ENCODE results near the gene KANK4.

DNA sequence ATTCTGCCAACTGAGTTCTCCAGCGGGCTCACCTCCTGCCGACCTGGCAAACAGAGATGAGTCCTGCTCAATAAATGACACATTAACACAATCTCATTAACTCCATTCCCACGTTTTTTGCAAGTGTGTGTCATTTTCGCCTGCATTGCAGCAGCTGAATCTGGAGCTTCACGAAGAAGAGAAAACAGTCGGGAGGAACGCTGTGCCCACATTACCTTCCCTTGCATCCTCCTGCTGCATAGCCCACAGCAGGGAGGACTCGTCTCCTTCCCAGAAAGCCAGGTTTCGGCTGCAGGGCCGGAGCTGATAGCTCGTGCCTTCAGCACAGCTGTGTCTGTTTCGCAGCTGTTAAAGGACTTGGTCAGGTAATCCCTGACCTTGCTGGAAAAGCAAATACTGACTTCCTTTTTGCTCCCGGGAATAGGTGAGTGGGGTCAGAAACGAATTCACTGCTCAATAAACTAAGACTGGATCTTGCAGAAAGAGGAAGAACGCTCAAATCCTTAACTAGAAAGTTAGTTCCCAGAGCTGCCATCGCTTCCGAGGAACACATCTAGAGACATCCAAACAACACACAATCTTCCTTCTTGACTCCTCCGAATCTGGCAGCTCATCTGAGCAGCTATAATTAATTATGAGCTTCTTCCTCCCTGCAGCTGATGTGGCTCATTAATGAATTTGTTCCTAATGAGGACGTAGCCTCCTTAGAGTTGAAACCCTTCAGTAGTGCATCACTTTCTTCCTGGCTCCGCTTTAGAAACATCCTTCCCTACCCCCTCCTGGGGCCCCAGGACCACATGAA is 33.0 kb downstream of the KANK4 start:
- no peak for TF ChIP-seq EP300 (IDR thresholded peaks at IDR 0.05)
- TF ChIP-seq, protein P1, sequence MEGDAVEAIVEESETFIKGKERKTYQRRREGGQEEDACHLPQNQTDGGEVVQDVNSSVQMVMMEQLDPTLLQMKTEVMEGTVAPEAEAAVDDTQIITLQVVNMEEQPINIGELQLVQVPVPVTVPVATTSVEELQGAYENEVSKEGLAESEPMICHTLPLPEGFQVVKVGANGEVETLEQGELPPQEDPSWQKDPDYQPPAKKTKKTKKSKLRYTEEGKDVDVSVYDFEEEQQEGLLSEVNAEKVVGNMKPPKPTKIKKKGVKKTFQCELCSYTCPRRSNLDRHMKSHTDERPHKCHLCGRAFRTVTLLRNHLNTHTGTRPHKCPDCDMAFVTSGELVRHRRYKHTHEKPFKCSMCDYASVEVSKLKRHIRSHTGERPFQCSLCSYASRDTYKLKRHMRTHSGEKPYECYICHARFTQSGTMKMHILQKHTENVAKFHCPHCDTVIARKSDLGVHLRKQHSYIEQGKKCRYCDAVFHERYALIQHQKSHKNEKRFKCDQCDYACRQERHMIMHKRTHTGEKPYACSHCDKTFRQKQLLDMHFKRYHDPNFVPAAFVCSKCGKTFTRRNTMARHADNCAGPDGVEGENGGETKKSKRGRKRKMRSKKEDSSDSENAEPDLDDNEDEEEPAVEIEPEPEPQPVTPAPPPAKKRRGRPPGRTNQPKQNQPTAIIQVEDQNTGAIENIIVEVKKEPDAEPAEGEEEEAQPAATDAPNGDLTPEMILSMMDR (IDR thresholded peaks at IDR 0.05): no peak
- no peak for TF ChIP-seq POLR2A (IDR thresholded peaks at IDR 0.05)
